HepG2 (cell line): ENCODE measurements around the gene PSMD1. TPM values are rescaled to one million over a fixed set of nuclear protein-coding genes. Genes with fewer than 3 reads are reported as not detected.

ENCODE experiments used
- FOXO4 ChIP-seq: sonication (generic); formaldehyde crosslinking; conservative IDR thresholded peaks from 2 replicates; pipeline ENCODE4 v1.8.1; 2023; ENCODE audit warnings: missing genetic modification reagents
- KAT7 ChIP-seq: IDR thresholded peaks from 2 replicates; pipeline ENCODE4 v1.6.1; 2018; ENCODE audit warnings: borderline replicate concordance, missing compliant biosample characterization
- MAF1 ChIP-seq: sonication (generic); formaldehyde crosslinking; IDR thresholded peaks from 2 replicates; pipeline ENCODE4 v1.5.0; 2020; ENCODE audit warnings: missing genetic modification reagents, borderline replicate concordance
- MLX ChIP-seq: IDR thresholded peaks from 2 replicates; pipeline ENCODE4 v1.6.1; 2016
- NCOA1 ChIP-seq: sonication (generic); formaldehyde crosslinking; IDR thresholded peaks from 2 replicates; pipeline ENCODE4 v1.9.0; 2021; ENCODE audit warnings: missing genetic modification reagents
- PHF20 ChIP-seq: sonication (generic); formaldehyde crosslinking; IDR thresholded peaks from 2 replicates; pipeline ENCODE4 v1.5.0; 2020; ENCODE audit warnings: mild to moderate bottlenecking, missing genetic modification reagents
- POGK ChIP-seq: sonication (generic); formaldehyde crosslinking; conservative IDR thresholded peaks from 2 replicates; pipeline ENCODE4 v1.8.0; 2022; ENCODE audit warnings: mild to moderate bottlenecking, moderate library complexity, missing genetic modification reagents
- RERE ChIP-seq: IDR thresholded peaks from 2 replicates; pipeline ENCODE4 v1.6.1; 2016; ENCODE audit warnings: low read depth, missing genetic modification reagents, missing compliant biosample characterization
- SNAI1 ChIP-seq: sonication (generic); formaldehyde crosslinking; IDR thresholded peaks from 2 replicates; pipeline ENCODE4 v1.5.0; 2020; ENCODE audit warnings: mild to moderate bottlenecking, missing genetic modification reagents, borderline replicate concordance
- TCF12 ChIP-seq, 2 experiments: fragments of 450-650 bp in 1 of 2; sonication (generic) in 1 of 2; formaldehyde crosslinking in 1 of 2; IDR thresholded peaks; 2 replicates each; pipeline versions ENCODE4 v1.6.1 to v1.8.0; 2017 to 2022; ENCODE audit warnings: antibody characterized with exemption in 1 of 2, mild to moderate bottlenecking in 1 of 2, missing genetic modification reagents in 1 of 2, moderate library complexity in 1 of 2
- ZFP36 ChIP-seq: fragments of 150-350 bp; IDR thresholded peaks from 2 replicates; pipeline ENCODE4 v1.6.1; 2018; ENCODE audit warnings: borderline replicate concordance, low read length, low read depth; ENCODE audit not compliant: partially characterized antibody
- ZNF101 ChIP-seq: sonication (generic); formaldehyde crosslinking; IDR thresholded peaks from 2 replicates; pipeline ENCODE4 v1.4.0; 2020; ENCODE audit warnings: mild to moderate bottlenecking, low read depth, missing genetic modification reagents, borderline replicate concordance
- ZNF17 ChIP-seq: sonication (generic); formaldehyde crosslinking; IDR thresholded peaks from 2 replicates; pipeline ENCODE4 v1.5.0; 2020; ENCODE audit warnings: mild to moderate bottlenecking, missing genetic modification reagents
- ZNF34 ChIP-seq: sonication (generic); formaldehyde crosslinking; IDR thresholded peaks from 2 replicates; pipeline ENCODE4 v1.4.0; 2020; ENCODE audit warnings: mild to moderate bottlenecking, missing genetic modification reagents, borderline replicate concordance
- ZNF430 ChIP-seq: sonication (generic); formaldehyde crosslinking; IDR thresholded peaks from 2 replicates; pipeline ENCODE4 v1.9.0; 2021; ENCODE audit warnings: mild to moderate bottlenecking, missing genetic modification reagents
- ZNF75D ChIP-seq: sonication (generic); formaldehyde crosslinking; IDR thresholded peaks from 2 replicates; pipeline ENCODE4 v1.8.1; 2023; ENCODE audit warnings: missing genetic modification reagents, mild to moderate bottlenecking, borderline replicate concordance
- polyA plus RNA-seq, 8 experiments: library from polyadenylated mRNA; depleted of rRNA in 3 of 8; stranded (reverse) in 7 of 8; unstranded in 1 of 8; fragments of >200 nt; fragmentation: Illumina TruSeq in 4 of 8; extraction: Trizol in 4 of 8; gene quantifications; 2 replicates each; pipeline versions ENCODE4 v1.2.1 to v1.2.3, GENCODE V29; 2011 to 2016; ENCODE audit warnings: low read depth in 4 of 8, missing spikeins in 1 of 8, mixed read lengths in 1 of 8; ENCODE audit not compliant: insufficient read depth in 1 of 8
- total RNA-seq, 5 experiments: library from RNA; depleted of rRNA; stranded (reverse); fragments of >200 nt; fragmentation: Illumina TruSeq; extraction: Trizol; gene quantifications; 2 replicates each; pipeline ENCODE4 v1.2.3, GENCODE V29; 2016; ENCODE audit warnings: low read depth in 1 of 5

The PSMD1 gene
- total and polyA plus RNA-seq, 2 of the 13 experiments (the other 11 are each of a cell fraction or from before 2014, with no cell fraction given), result 136 to 191 TPM

GRCh38 chr2:231033147-231034132 is 23.2 kb upstream of the PSMD1 start (continued):
- TF ChIP-seq TCF12 (IDR thresholded peaks at IDR 0.05), result no peak
- TF ChIP-seq TCF12 (CRISPR knock-in tag; IDR thresholded peaks at IDR 0.05), result no peak
- 0 out of 2 replicates have a peak, but pooled peaks have one; percentile 8 for TF ChIP-seq ZNF34
- 0 out of 2 replicates have a peak, but pooled peaks have one; percentile 14 for TF ChIP-seq POGK (CRISPR knock-in tag)
- no peak for TF ChIP-seq MAF1
- TF ChIP-seq ZNF75D (CRISPR knock-in tag), result no peak
- TF ChIP-seq MLX (CRISPR knock-in tag), result no peak
- TF ChIP-seq PHF20 (CRISPR knock-in tag), result no peak
- no peak for TF ChIP-seq KAT7 (CRISPR knock-in tag)
- TF ChIP-seq ZFP36, result no peak
- no peak for TF ChIP-seq FOXO4 (CRISPR knock-in tag)
- TF ChIP-seq ZNF430 (CRISPR knock-in tag), result no peak
- no peak for TF ChIP-seq ZNF17 (CRISPR knock-in tag)
- TF ChIP-seq ZNF101 (CRISPR knock-in tag), result no peak
- TF ChIP-seq RERE (CRISPR knock-in tag), result no peak
- TF ChIP-seq SNAI1, result no peak
- TF ChIP-seq NCOA1 (CRISPR knock-in tag), result no peak
